SK-N-SH (cell line): ENCODE results near the gene PRMT7. TPM values are rescaled to one million over a fixed set of nuclear protein-coding genes. Genes with fewer than 3 reads are reported as not detected.

ENCODE experiments used
- CTCF ChIA-PET: fragments of 300-600, 350-600 bp; formaldehyde crosslinking; extraction: SDS; loops from one replicate; lab custom pipeline; 2021; lab: Yijun Ruan, JAX
- POLR2A ChIA-PET: fragments of 350-600 bp; sonication (Branson Sonifier 250); formaldehyde crosslinking; extraction: SDS; loops from one replicate; lab custom pipeline; 2020; ENCODE audit warnings: antibody characterized with exemption, inconsistent platforms; lab: Yijun Ruan, JAX
- DNase-seq: peaks from one replicate; pipeline ENCODE4 v3.0.0; 2012
- H2AFZ ChIP-seq: fragments of 200-600 bp; sonication (generic); 2 replicates; pipeline ENCODE4 v1.8.1; 2016; ENCODE audit warnings: antibody characterized with exemption, mild to moderate bottlenecking, low read depth
- H3F3A ChIP-seq: fragments of 200-600 bp; sonication (generic); replicated peaks from 2 replicates; pipeline ENCODE3; 2016; ENCODE audit warnings: antibody characterized with exemption, mild to moderate bottlenecking; ENCODE audit not compliant: insufficient read depth
- H3K27ac ChIP-seq, 2 experiments: fragments of 200-500 bp in 1 of 2; fragments of 200-600 bp in 1 of 2; sonication (Bioruptor generic) in 1 of 2; sonication (generic), shearing (Covaris generic) in 1 of 2; 2 replicates each; pipeline versions ENCODE4 v1.5.1 to v1.6.1; 2014 to 2016; ENCODE audit warnings: low read depth in 2 of 2, inconsistent platforms in 1 of 2, low read length in 1 of 2, mild to moderate bottlenecking in 1 of 2, mixed read lengths in 1 of 2
- H3K27me3 ChIP-seq: fragments of 200-600 bp; sonication (generic), shearing (Covaris generic); 2 replicates; pipeline ENCODE4 v1.6.1; 2016; ENCODE audit warnings: mixed run types; ENCODE audit not compliant: insufficient read depth
- H3K36me3 ChIP-seq, 2 experiments: fragments of 200-500 bp in 1 of 2; fragments of 200-600 bp in 1 of 2; sonication (Bioruptor generic) in 1 of 2; sonication (generic) in 1 of 2; replicated peaks in 1 of 2; 2 replicates each; pipeline versions ENCODE3 to v1.5.1; 2014 to 2016; ENCODE audit warnings: low read length in 1 of 2, mild to moderate bottlenecking in 1 of 2; ENCODE audit not compliant: insufficient read depth in 2 of 2, control insufficient read depth in 1 of 2
- H3K4me1 ChIP-seq, 2 experiments: fragments of 200-500 bp in 1 of 2; fragments of 200-600 bp in 1 of 2; sonication (Bioruptor generic) in 1 of 2; sonication (generic), shearing (Covaris generic) in 1 of 2; 2 replicates each; pipeline versions ENCODE4 v1.5.1 to v1.6.1; 2014 to 2016; ENCODE audit warnings: low read depth in 1 of 2, low read length in 1 of 2, mixed run types in 1 of 2; ENCODE audit not compliant: insufficient read depth in 2 of 2, control insufficient read depth in 1 of 2
- H3K4me2 ChIP-seq: fragments of 200-600 bp; sonication (generic), shearing (Covaris generic); 2 replicates; pipeline ENCODE4 v1.6.1; 2017; ENCODE audit warnings: mixed run types
- H3K4me3 ChIP-seq, 2 experiments: fragments of 200-500 bp in 1 of 2; fragments of 200-600 bp in 1 of 2; sonication (Bioruptor generic) in 1 of 2; sonication (generic), shearing (Covaris generic) in 1 of 2; 2 replicates each; pipeline versions ENCODE4 v1.5.1 to v1.8.1; 2014 to 2016; ENCODE audit warnings: low read depth in 2 of 2, inconsistent platforms in 1 of 2, low read length in 1 of 2, mild to moderate bottlenecking in 1 of 2, mixed read lengths in 1 of 2, moderate library complexity in 1 of 2
- H3K79me2 ChIP-seq: fragments of 200-600 bp; sonication (generic); 2 replicates; pipeline ENCODE4 v1.8.1; 2017; ENCODE audit warnings: mild to moderate bottlenecking; ENCODE audit not compliant: insufficient read depth
- H3K9ac ChIP-seq: fragments of 200-600 bp; sonication (generic); 2 replicates; pipeline ENCODE4 v1.6.1; 2017; ENCODE audit warnings: mixed run types
- H3K9me2 ChIP-seq: fragments of 200-600 bp; sonication (generic); 2 replicates; pipeline ENCODE4 v1.6.1; 2017; ENCODE audit warnings: mixed run types
- H3K9me3 ChIP-seq: fragments of 200-600 bp; sonication (generic); 2 replicates; pipeline ENCODE4 v1.6.1; 2017; ENCODE audit warnings: mixed run types, mild to moderate bottlenecking, moderate library complexity
- H4K20me1 ChIP-seq: fragments of 200-600 bp; sonication (generic); 2 replicates; pipeline ENCODE4 v1.6.1; 2017; ENCODE audit warnings: mild to moderate bottlenecking, mixed run types; ENCODE audit not compliant: insufficient read depth
- EP300 ChIP-seq, 2 experiments: IDR thresholded peaks; 2 replicates each; pipeline versions ENCODE4 v1.4.0 to v1.6.1; 2012; ENCODE audit warnings: borderline replicate concordance in 1 of 2, low read depth in 1 of 2, low read length in 1 of 2
- FOSL2 ChIP-seq: IDR thresholded peaks from 2 replicates; pipeline ENCODE4 v1.4.0; 2012; ENCODE audit warnings: low read depth, mild to moderate bottlenecking, moderate library complexity, borderline replicate concordance
- MXI1 ChIP-seq: IDR thresholded peaks from 2 replicates; pipeline ENCODE4 v1.6.1; 2012; ENCODE audit warnings: mild to moderate bottlenecking, low read depth, low read length, improper control_type of control experiment
- NRF1 ChIP-seq: IDR thresholded peaks from 2 replicates; pipeline ENCODE4 v1.6.1; 2012; ENCODE audit warnings: low read depth, mild to moderate bottlenecking, low read length
- RAD21 ChIP-seq: IDR thresholded peaks from 2 replicates; pipeline ENCODE4 v1.6.1; 2012; ENCODE audit warnings: mild to moderate bottlenecking, low read length
- REST ChIP-seq: IDR thresholded peaks from 2 replicates; pipeline ENCODE4 v1.6.1; 2012; ENCODE audit warnings: mild to moderate bottlenecking, low read depth, low read length, moderate library complexity
- RXRA ChIP-seq: IDR thresholded peaks from 2 replicates; pipeline ENCODE4 v1.4.0; 2012; ENCODE audit warnings: low read depth, mild to moderate bottlenecking, borderline replicate concordance
- SIN3A ChIP-seq: IDR thresholded peaks from 2 replicates; pipeline ENCODE4 v1.6.1; 2012; ENCODE audit warnings: low read depth, mild to moderate bottlenecking, low read length, moderate library complexity, borderline replicate concordance
- SMC3 ChIP-seq: IDR thresholded peaks from 2 replicates; pipeline ENCODE4 v1.6.1; 2012; ENCODE audit warnings: low read depth, low read length, improper control_type of control experiment
- TEAD4 ChIP-seq: IDR thresholded peaks from 2 replicates; pipeline ENCODE4 v1.4.0; 2012; ENCODE audit warnings: mild to moderate bottlenecking, borderline replicate concordance; ENCODE audit not compliant: insufficient read depth
- WGBS: methylation state at CpG from one replicate; pipeline ENCODE4 v1.1.6; 2017; ENCODE audit warnings: low lambda C conversion rate; 5-methylcytosine and 5-hydroxymethylcytosine counted together
- polyA plus RNA-seq, 3 experiments: library from polyadenylated mRNA; depleted of rRNA; stranded (reverse); fragments of >200 nt; gene quantifications; 2 replicates each; pipeline ENCODE4 v1.2.3, GENCODE V29; 2012
- TF ChIP-seq, protein P1 (sequence below): fragments of 150-350 bp; IDR thresholded peaks from 2 replicates; pipeline ENCODE4 v1.6.1; 2017; ENCODE audit warnings: antibody characterized with exemption, low read length, low read depth, borderline replicate concordance
- TF ChIP-seq, protein P2 (sequence below): IDR thresholded peaks from 2 replicates; pipeline ENCODE4 v1.4.0; 2012; ENCODE audit warnings: low read depth, borderline replicate concordance

The PRMT7 gene
- polyA plus RNA-seq, 1 of the 3 experiments (the other 2 are of a cell fraction): 46.0 TPM

DNA sequence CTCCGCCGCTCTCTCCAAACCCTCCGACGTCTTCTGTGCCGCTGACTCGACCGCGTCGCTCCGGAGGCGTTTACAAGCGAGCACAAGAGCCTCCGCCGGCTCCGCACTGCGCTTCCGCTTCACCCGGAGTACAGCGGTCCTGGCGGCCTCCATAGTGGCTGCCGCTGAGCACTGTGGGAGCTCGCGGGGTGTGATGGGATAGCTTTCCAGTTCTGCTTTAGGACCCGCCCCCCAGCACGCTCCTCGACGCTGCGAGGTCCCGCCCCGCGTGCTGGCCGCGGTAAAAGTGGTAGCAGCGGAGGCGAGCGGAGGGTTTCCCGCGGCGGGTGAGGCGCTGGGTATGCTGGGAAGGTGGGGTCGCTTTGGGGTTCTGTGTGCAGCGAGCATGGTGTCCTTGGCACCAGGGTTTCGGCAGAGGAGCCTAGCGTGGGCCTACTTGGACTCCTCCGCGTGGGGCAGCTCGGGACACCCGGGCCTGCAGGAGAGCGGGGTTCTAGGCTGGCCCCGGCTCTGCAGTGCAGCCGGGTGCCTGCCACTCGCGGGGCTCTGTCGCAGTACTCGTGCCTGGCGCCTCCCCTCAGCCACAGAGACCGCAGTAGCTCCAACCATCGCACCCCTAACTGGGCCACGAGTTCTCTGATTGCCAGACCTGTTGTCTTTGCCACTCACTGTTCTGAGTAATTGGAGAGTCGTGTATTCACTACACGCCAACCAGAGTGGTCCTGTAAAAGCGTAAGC lies at the start of gene PRMT7, which contains the start of gene SLC7A6OS (continued):
- TF ChIP-seq FOSL2: 0 out of 2 replicates have a peak, but pooled peaks have one; percentile 3

DNA sequence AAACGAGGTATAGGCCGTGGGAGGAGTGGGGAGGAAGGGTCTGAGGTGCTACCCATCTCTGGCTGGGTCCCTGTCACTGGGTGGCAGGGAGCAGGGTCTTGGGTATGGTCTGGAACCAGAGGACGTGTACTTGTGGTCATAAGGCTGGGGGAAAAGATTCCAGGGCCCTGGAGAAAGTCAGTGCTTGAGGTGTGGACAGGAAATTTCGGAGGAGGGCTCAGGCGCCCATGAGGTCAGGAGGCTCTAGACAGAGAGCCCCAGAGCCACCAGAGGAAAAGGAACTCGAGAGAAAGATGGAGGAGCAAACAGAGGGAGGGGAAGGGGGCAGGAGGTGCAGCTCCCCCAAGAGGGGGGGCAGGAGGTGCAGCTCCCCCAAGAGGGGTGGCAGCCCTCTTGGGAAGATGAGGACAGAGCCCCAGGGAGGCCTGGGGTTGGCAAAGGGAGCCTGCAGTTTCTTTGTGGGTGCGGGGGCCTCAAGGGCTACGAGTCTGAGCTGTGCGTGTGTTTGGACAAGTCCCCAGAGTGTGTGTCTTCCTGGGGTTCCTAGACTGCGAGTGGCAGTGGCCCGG lies 47.2 kb upstream of the PRMT7 start:
- Histone ChIP-seq H3K27me3 (no peaks in the 10 kb centered on the region), H3K4me2 (peak overlapping the region; percentile 91)

GRCh38 chr16:68264128-68265077 lies 46.4 kb upstream of the PRMT7 start, which contains the start of gene SLC7A6:
TSS of gene SLC7A6 (plus strand) at chr16:68264526. CDS start at chr16:68274727, 10,201 bp downstream.
- H3K4me1 ChIP-seq: peaks cover 0 to 4% of the 10 kb centered on the region in 2 experiments; a peak in 2 of 4 replicates
- H2AFZ ChIP-seq: peak within 1 kb of the TSS; percentile 77
- H3K4me3 ChIP-seq: peak within 1 kb of the TSS; percentile 65 to 80
- peaks cover 2% of the 10 kb centered on the region; the same call in 1 of the 2 replicates for H4K20me1 ChIP-seq
- H3K4me2 ChIP-seq: peak within 1 kb of the TSS; percentile 91
- no peaks in the 10 kb centered on the region for H3K27me3 ChIP-seq
- peaks cover 9 to 10% of the 10 kb centered on the region in 2 experiments for H3K36me3 ChIP-seq
- ChIA-PET POLR2A (interaction anchor here (0.5 to 3.1 kb wide), 11 partner anchors 8 to 270 kb away, joined by 3 to 16 read pairs (median 3); partner anchors contain the start of genes NFATC3, PLA2G15, PRMT7 and SLC7A6OS), CTCF (interaction anchor here (0.6 to 13.8 kb wide), 30 partner anchors 8 to 1400 kb away, joined by 3 to 355 read pairs (median 4); partner anchors contain the start of genes PLA2G15, PRMT7 and SLC7A6OS)
- peak; percentile 93 for DNase-seq
- H3K9ac ChIP-seq: peak within 1 kb of the TSS; percentile 91
- no peaks in the 10 kb centered on the region for H3K9me2 ChIP-seq
- H3K9me3 ChIP-seq: no peaks in the 10 kb centered on the region
- peaks cover 49% of the 10 kb centered on the region for H3K79me2 ChIP-seq
- peak within 1 kb of the TSS; percentile 87 to 89 for H3K27ac ChIP-seq
- H3F3A ChIP-seq: peaks cover 22% of the 10 kb centered on the region
- 2% methylated on average over 45 of the region's 123 CpGs for WGBS
- TF ChIP-seq EP300 (IDR thresholded peaks at IDR 0.05; ENCODE audit: borderline replicate concordance in 1 of 2, low read depth in 1 of 2, low read length in 1 of 2) (peak in 1 of 2 experiments; percentile 23; a peak in 1 of 4 replicates), RXRA (no peak), SIN3A (peak; percentile 12; the same call in 1 of the 2 replicates), TEAD4 (no peak), MXI1 (no peak; the same call in 1 of the 2 replicates), REST (no peak; the same call in 1 of the 2 replicates), NRF1 (no peak)
- TF ChIP-seq, protein P1, sequence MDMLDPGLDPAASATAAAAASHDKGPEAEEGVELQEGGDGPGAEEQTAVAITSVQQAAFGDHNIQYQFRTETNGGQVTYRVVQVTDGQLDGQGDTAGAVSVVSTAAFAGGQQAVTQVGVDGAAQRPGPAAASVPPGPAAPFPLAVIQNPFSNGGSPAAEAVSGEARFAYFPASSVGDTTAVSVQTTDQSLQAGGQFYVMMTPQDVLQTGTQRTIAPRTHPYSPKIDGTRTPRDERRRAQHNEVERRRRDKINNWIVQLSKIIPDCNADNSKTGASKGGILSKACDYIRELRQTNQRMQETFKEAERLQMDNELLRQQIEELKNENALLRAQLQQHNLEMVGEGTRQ: no peak
- TF ChIP-seq, protein P2, sequence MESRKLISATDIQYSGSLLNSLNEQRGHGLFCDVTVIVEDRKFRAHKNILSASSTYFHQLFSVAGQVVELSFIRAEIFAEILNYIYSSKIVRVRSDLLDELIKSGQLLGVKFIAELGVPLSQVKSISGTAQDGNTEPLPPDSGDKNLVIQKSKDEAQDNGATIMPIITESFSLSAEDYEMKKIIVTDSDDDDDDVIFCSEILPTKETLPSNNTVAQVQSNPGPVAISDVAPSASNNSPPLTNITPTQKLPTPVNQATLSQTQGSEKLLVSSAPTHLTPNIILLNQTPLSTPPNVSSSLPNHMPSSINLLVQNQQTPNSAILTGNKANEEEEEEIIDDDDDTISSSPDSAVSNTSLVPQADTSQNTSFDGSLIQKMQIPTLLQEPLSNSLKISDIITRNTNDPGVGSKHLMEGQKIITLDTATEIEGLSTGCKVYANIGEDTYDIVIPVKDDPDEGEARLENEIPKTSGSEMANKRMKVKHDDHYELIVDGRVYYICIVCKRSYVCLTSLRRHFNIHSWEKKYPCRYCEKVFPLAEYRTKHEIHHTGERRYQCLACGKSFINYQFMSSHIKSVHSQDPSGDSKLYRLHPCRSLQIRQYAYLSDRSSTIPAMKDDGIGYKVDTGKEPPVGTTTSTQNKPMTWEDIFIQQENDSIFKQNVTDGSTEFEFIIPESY: 0 out of 2 replicates have a peak, but pooled peaks have one; percentile 48

More for the DNA sequence above, 47.2 kb upstream of the PRMT7 start:
- H3K4me3 ChIP-seq: peak overlapping the region; percentile 65 to 80
- peak overlapping the region; percentile 71; the same call in 1 of the 2 replicates for H2AFZ ChIP-seq
- DNase-seq: no peak
- H3K79me2 ChIP-seq: peaks cover 41% of the 10 kb centered on the region
- H3K9me3 ChIP-seq: no peaks in the 10 kb centered on the region
- peaks cover 0 to 4% of the 10 kb centered on the region in 2 experiments; a peak in 2 of 4 replicates for H3K4me1 ChIP-seq
- ChIA-PET CTCF (interaction anchor here (0.6 to 13.8 kb wide), 29 partner anchors 9 to 1401 kb away, joined by 3 to 355 read pairs (median 5); partner anchors contain the start of genes PLA2G15, PRMT7 and SLC7A6OS), POLR2A (interaction anchor here (0.5 to 3.1 kb wide), 11 partner anchors 9 to 269 kb away, joined by 3 to 16 read pairs (median 3); partner anchors contain the start of genes NFATC3, PLA2G15, PRMT7 and SLC7A6OS)
- H3K9ac ChIP-seq: peak overlapping the region; percentile 91
- 54% methylated on average over 9 of the region's 11 CpGs for WGBS
- peaks cover 22% of the 10 kb centered on the region for H3F3A ChIP-seq
- H3K9me2 ChIP-seq: no peaks in the 10 kb centered on the region
- H4K20me1 ChIP-seq: no peaks in the 10 kb centered on the region
- TF ChIP-seq RAD21 (0 out of 2 replicates have a peak, but pooled peaks have one; percentile 10), SMC3 (no peak)
- H3K36me3 ChIP-seq: peaks cover 9 to 11% of the 10 kb centered on the region in 2 experiments
- H3K27ac ChIP-seq: peak overlapping the region; percentile 87 to 89
